ENCODE data around the gene EREG. TPM values are rescaled to one million over a fixed set of nuclear protein-coding genes. Genes with fewer than 3 reads are reported as not detected.

EREG gene
- total and polyA plus RNA-seq, 9 of the 15 experiments (the other 6 are each of a cell fraction or from before 2014, with no cell fraction given), result 0.97 to 7.3 (median 2.5) TPM

DNA sequence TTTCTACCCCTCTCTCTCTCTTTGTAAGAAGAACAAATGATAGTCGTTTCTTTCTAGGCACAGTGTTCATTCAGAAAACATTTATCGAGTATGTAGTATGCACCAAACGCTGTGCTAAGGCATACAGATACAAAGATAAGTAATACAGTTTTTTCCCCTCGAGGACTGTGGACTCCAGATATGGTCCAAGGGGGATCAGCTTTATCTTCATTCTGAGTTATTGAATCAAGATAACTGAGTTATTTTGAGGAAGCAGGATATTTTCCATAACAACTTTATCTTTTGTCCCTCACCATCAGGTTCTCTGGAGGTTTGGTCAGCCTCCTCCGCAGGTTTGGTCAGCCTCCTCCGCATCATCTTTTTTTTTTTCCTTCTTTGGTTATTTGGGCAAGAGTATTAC is 15.0 kb downstream of the EREG start (continued):
- TF ChIP-seq, protein P1, sequence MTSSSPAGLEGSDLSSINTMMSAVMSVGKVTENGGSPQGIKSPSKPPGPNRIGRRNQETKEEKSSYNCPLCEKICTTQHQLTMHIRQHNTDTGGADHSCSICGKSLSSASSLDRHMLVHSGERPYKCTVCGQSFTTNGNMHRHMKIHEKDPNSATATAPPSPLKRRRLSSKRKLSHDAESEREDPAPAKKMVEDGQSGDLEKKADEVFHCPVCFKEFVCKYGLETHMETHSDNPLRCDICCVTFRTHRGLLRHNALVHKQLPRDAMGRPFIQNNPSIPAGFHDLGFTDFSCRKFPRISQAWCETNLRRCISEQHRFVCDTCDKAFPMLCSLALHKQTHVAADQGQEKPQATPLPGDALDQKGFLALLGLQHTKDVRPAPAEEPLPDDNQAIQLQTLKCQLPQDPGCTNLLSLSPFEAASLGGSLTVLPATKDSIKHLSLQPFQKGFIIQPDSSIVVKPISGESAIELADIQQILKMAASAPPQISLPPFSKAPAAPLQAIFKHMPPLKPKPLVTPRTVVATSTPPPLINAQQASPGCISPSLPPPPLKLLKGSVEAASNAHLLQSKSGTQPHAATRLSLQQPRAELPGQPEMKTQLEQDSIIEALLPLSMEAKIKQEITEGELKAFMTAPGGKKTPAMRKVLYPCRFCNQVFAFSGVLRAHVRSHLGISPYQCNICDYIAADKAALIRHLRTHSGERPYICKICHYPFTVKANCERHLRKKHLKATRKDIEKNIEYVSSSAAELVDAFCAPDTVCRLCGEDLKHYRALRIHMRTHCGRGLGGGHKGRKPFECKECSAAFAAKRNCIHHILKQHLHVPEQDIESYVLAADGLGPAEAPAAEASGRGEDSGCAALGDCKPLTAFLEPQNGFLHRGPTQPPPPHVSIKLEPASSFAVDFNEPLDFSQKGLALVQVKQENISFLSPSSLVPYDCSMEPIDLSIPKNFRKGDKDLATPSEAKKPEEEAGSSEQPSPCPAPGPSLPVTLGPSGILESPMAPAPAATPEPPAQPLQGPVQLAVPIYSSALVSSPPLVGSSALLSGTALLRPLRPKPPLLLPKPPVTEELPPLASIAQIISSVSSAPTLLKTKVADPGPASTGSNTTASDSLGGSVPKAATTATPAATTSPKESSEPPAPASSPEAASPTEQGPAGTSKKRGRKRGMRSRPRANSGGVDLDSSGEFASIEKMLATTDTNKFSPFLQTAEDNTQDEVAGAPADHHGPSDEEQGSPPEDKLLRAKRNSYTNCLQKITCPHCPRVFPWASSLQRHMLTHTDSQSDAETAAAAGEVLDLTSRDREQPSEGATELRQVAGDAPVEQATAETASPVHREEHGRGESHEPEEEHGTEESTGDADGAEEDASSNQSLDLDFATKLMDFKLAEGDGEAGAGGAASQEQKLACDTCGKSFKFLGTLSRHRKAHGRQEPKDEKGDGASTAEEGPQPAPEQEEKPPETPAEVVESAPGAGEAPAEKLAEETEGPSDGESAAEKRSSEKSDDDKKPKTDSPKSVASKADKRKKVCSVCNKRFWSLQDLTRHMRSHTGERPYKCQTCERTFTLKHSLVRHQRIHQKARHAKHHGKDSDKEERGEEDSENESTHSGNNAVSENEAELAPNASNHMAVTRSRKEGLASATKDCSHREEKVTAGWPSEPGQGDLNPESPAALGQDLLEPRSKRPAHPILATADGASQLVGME (CRISPR knock-in tag; IDR thresholded peaks at IDR 0.05), result no peak
- TF ChIP-seq FOXK1 (CRISPR knock-in tag; IDR thresholded peaks at IDR 0.05; ENCODE audit: borderline replicate concordance) (no peak), SMARCA4 (IDR thresholded peaks at IDR 0.05) (peak; percentile 72; the same call in 1 of the 2 replicates), ZNF212 (CRISPR knock-in tag; IDR thresholded peaks at IDR 0.05) (no peak), ZC3H8 (IDR thresholded peaks at IDR 0.05) (no peak), ZNF224 (CRISPR knock-in tag; IDR thresholded peaks at IDR 0.05) (no peak), NCOR1 (IDR thresholded peaks at IDR 0.05) (no peak), C11orf30 (IDR thresholded peaks at IDR 0.05; ENCODE audit: low read depth) (no peak), ZBTB40 (IDR thresholded peaks at IDR 0.05) (no peak), ZBTB40 (CRISPR knock-in tag; IDR thresholded peaks at IDR 0.05) (no peak), MAFF (IDR thresholded peaks at IDR 0.05; ENCODE audit: low read length) (no peak), CBFA2T2 (conservative IDR thresholded peaks at IDR 0.05) (no peak; the same call in 1 of the 2 replicates), ZNF24 (IDR thresholded peaks at IDR 0.05) (peak; percentile 62; the same call in 1 of the 2 replicates)
- TF ChIP-seq, protein P2, sequence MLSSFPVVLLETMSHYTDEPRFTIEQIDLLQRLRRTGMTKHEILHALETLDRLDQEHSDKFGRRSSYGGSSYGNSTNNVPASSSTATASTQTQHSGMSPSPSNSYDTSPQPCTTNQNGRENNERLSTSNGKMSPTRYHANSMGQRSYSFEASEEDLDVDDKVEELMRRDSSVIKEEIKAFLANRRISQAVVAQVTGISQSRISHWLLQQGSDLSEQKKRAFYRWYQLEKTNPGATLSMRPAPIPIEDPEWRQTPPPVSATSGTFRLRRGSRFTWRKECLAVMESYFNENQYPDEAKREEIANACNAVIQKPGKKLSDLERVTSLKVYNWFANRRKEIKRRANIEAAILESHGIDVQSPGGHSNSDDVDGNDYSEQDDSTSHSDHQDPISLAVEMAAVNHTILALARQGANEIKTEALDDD (IDR thresholded peaks at IDR 0.05), result no peak

Data from K562 (cell line).